Measurements from ENCODE around the gene MYO3A.

MYO3A gene

GRCh38 chr10:25933653-25934608 is at the start of gene MYO3A:
Gene MYO3A, plus strand, starts transcription at chr10:25934229. Its CDS starts 17,882 bp downstream, at chr10:25952111.
- TF ChIP-seq MYC (IDR thresholded peaks at IDR 0.05; ENCODE audit: low read depth, low read length), result no peak
- TF ChIP-seq CTCF (IDR thresholded peaks at IDR 0.05; ENCODE audit: low read depth, low read length), result no peak
- TF ChIP-seq MAX (IDR thresholded peaks at IDR 0.05; ENCODE audit: low read depth, low read length), result no peak
- no peak for TF ChIP-seq POLR2A (IDR thresholded peaks at IDR 0.05; ENCODE audit: extremely low read depth, insufficient read length)
- no peak for DNase-seq (ENCODE audit: low read depth)
- no peak within 1 kb of the TSS for H3K4me3 ChIP-seq (ENCODE audit: low read depth, low read length)

GRCh38 chr10:25888627-25889026 is 45.4 kb upstream of the MYO3A start:
- TF ChIP-seq CTCF (IDR thresholded peaks at IDR 0.05; ENCODE audit: low read depth, low read length), result no peak
- TF ChIP-seq MYC (IDR thresholded peaks at IDR 0.05; ENCODE audit: low read depth, low read length), result no peak
- no peak for TF ChIP-seq MAX (IDR thresholded peaks at IDR 0.05; ENCODE audit: low read depth, low read length)
- no peak for TF ChIP-seq POLR2A (IDR thresholded peaks at IDR 0.05; ENCODE audit: extremely low read depth, insufficient read length)
- DNase-seq (ENCODE audit: low read depth), result no peak
- H3K4me3 ChIP-seq (ENCODE audit: low read depth, low read length), result no peak overlapping the region

GRCh38 chr10:25890995-25891394 is 43.0 kb upstream of the MYO3A start:
- DNase-seq (ENCODE audit: low read depth), result no peak
- H3K4me3 ChIP-seq (ENCODE audit: low read depth, low read length), result no peak overlapping the region
- no peak for TF ChIP-seq MAX (IDR thresholded peaks at IDR 0.05; ENCODE audit: low read depth, low read length)
- TF ChIP-seq POLR2A (IDR thresholded peaks at IDR 0.05; ENCODE audit: extremely low read depth, insufficient read length), result no peak
- no peak for TF ChIP-seq CTCF (IDR thresholded peaks at IDR 0.05; ENCODE audit: low read depth, low read length)
- no peak for TF ChIP-seq MYC (IDR thresholded peaks at IDR 0.05; ENCODE audit: low read depth, low read length)

- no peak overlapping the region for H3K4me3 ChIP-seq (ENCODE audit: low read depth, low read length)
- no peak for DNase-seq (ENCODE audit: low read depth)
- no peak for TF ChIP-seq MAX (IDR thresholded peaks at IDR 0.05; ENCODE audit: low read depth, low read length)
- no peak for TF ChIP-seq CTCF (IDR thresholded peaks at IDR 0.05; ENCODE audit: low read depth, low read length)
- no peak for TF ChIP-seq MYC (IDR thresholded peaks at IDR 0.05; ENCODE audit: low read depth, low read length)
- no peak for TF ChIP-seq POLR2A (IDR thresholded peaks at IDR 0.05; ENCODE audit: extremely low read depth, insufficient read length)
Observed at GRCh38 chr10:25895856-25896255, 38.2 kb upstream of the MYO3A start.

- no peak for TF ChIP-seq CTCF (IDR thresholded peaks at IDR 0.05; ENCODE audit: low read depth, low read length)
- no peak for TF ChIP-seq MYC (IDR thresholded peaks at IDR 0.05; ENCODE audit: low read depth, low read length)
- no peak for TF ChIP-seq MAX (IDR thresholded peaks at IDR 0.05; ENCODE audit: low read depth, low read length)
- no peak for TF ChIP-seq POLR2A (IDR thresholded peaks at IDR 0.05; ENCODE audit: extremely low read depth, insufficient read length)
- no peak overlapping the region for H3K4me3 ChIP-seq (ENCODE audit: low read depth, low read length)
- DNase-seq (ENCODE audit: low read depth), result no peak
Observed at GRCh38 chr10:25896421-25896820, 37.6 kb upstream of the MYO3A start.
